NCI-H226 (cell line): Measurements from ENCODE around the gene PHACTR2.

Experiments used
- DNase-seq: peaks from one replicate; pipeline ENCODE4 v3.0.0-alpha.2; 2015

Gene PHACTR2

GRCh38 chr6:143743301-143744166 is 65.8 kb downstream of the PHACTR2 start:
- no peak for DNase-seq

DNA sequence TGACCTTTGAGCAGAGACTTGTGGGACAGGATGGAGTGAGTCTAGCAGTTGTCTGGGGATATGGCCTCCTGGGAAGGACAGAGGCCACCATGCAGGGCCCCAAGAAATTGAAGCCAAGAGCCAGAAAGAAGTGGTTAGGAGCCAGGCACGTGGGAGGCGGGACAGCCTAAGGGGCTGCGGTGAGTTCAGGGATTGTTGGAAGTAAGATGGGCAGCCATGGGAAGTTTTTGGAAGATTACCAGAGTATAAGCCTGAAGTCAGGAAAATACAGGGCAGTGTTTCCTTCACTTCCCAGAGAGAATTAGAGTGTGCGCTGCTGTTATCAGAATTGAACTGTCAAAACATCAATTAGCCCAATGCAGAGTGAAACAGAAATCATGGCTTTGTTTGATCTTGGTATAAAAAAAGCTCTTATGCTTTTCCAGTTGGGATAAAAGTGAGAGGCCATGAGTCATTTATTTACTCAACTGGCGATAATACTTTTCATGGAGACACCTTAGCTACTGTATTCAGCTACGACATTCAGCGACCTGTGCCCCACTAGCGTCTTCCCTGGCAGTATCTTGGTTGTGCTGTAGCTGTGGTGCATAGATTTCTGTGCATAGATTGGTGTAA is 66.9 kb downstream of the PHACTR2 start:
- no peak for DNase-seq

GRCh38 chr6:143745166-143746133 is 67.7 kb downstream of the PHACTR2 start:
- DNase-seq, result no peak

DNA sequence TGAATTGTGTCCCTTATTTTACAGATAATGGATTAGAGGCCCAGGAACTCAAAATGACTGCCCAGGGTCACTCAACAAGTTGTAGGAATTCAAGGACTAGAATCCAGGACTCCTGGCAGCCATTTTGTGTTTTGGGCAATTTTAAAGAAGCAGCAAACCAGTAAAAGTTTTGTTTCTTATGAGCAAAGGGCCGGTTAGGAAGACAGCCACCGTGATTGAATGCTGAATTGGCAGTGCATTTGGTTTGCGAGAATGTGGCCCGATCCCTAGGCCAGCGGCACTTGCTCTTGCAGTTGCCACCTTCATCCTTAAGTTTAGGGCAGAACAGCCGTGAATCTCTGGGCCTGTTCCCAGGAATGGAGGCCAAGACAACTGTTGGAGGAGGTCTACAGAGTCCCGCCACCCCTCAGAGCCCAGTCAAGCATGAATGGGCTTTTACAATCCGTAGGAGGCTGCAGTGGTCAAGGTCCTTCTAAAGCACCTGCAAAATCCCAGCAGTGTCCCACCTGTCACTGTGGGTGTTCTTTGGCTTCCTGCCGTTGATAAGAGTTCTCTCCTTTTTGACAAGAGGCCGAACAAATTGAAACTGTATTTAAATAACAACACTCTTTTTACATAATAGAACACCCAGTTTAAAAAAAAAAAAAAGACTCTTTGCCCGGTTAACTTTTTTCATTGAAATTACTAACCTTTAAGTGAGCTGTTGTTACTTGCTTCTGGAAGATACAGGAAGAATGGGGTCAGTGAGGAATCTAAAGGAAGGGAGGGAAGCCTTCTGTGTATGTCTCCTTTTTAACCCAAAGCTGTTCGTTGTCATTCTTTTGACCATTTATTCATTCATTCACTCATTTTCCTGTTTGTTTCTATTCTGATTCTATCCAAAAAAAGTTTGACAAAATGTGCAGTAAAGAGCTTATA is 68.7 kb downstream of the PHACTR2 start:
- DNase-seq, result no peak

GRCh38 chr6:143747347-143747842 is 69.6 kb downstream of the PHACTR2 start:
- no peak for DNase-seq

GRCh38 chr6:143749891-143750290 is 72.1 kb downstream of the PHACTR2 start:
- DNase-seq, result no peak

DNA sequence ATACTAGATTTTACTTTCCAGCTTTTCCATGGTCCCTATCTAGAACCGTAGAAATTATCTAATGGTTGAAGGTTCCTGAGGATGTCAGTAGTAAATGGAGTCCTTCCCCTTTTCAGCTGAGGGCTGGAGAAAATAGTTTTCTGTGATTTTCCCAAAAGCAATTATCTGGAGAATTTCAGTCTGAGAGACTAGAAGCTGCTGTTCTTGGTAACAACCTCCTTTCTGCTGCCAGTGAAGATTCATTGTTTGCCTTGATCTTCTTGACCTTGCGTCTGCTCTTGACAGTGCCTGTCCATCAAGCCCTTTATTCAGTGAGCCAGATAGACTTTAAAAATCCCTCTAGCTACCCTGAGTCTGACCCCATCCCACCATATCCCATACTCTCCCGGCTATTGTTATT is 73.1 kb downstream of the PHACTR2 start:
- no peak for DNase-seq

- no peak for DNase-seq
Measured at GRCh38 chr6:143752459-143752858, 74.7 kb downstream of the PHACTR2 start.

DNA sequence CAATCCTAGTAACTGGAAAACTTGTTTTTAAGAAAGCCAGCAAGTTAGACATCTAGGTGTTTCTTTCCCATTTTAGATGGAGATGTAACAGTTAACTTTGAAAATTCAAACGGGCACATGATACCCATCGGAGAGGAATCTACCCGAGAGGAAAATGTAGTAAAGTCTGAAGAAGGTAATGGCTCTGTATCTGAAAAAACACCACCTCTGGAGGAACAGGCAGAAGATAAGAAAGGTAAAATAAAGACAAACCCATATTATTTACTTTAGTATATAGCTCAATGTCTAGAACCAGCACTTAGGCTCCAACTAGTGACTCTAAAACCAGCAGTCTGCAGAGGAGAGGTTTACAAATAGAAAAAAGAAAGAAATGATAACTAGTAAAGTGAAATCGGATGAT is 75.9 kb downstream of the PHACTR2 start:
- DNase-seq, result no peak

DNA sequence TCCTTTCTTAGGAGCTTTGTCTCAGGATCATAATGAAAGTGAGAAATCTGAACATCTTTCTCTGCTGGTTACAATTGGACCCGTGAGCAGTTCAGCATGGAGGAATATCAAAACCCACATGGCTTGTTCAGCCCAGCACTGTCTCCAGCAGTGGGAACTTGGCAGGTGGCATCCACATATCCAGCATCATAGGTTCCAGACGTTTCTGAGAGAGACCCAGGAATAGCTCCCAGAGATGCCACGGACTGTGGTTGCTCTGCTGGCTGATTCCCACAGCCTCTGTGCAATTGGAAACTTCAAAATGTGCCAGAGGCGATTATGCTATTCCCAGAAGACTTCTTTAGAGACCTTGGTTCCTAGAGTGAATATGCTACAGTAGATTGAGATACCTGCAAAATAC is 76.4 kb downstream of the PHACTR2 start:
- no peak for DNase-seq

GRCh38 chr6:143755301-143755744 is 77.6 kb downstream of the PHACTR2 start:
- peak; percentile 90 for DNase-seq

DNA sequence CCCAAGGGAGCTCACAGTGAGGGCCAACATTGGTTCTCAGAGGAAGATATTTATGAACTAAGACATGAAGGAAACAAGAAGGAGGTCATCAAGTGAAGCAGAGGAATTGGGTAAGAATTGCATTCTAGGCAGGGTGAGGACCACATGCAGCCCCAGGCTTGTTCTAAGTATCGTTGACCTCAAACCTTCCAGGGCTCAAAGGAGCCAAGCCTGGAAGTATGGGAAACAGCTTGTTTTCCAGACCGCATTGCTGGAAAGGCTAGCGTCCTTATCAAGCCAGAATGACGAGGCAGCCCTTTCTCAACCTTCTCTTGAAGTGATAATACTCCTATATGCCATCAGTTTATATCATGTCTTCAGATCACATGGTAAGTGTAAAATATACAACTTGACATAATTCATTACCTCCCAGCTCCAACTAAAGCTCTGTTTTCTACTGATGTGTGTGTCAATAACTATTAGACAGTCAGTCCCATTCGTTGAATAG is 79.6 kb downstream of the PHACTR2 start:
- no peak for DNase-seq

GRCh38 chr6:143758551-143758950 is 80.8 kb downstream of the PHACTR2 start:
- DNase-seq, result no peak

DNA sequence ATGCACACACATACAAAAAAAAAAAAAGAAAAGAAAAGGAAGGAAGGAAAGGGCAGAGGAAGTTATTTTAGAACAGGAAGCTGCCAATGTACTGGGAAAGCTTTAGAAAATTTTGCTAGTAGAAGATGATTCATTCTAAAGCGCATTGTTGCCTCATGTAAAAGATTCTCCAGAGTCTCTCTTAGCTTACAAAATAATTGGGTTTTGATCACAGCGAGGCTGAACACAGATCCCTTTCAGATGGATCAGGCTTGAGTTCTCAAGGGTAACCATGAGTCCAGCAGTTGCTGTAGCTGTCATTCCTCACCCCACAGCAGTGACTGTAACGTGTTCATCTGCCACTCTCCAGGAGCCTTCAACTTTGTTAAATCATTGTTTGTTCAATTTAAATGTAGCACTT is 81.9 kb downstream of the PHACTR2 start:
- DNase-seq, result no peak

DNA sequence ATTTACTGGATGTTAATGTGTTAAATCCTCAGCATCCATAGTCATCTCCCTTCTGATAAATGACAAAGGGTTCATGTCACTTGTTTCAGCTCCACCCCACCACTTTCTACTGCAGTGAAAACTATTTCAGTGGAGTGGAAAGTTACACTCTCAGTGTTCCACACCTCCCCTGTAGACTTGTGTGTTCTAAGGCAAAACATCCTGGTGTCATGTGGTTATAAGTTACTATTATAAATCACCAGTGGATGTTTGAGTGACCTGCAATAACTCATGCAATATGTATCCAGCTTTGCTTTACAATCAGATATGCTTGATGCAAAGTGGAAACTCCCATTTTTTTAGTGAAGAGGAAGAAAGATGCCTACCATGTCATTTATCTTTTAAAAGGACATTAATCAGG is 83.3 kb downstream of the PHACTR2 start:
- DNase-seq, result no peak

- DNase-seq, result no peak
Measured at GRCh38 chr6:143762126-143762525, 84.4 kb downstream of the PHACTR2 start.

- no peak for DNase-seq
Measured at GRCh38 chr6:143765422-143766184, 87.8 kb downstream of the PHACTR2 start.

DNA sequence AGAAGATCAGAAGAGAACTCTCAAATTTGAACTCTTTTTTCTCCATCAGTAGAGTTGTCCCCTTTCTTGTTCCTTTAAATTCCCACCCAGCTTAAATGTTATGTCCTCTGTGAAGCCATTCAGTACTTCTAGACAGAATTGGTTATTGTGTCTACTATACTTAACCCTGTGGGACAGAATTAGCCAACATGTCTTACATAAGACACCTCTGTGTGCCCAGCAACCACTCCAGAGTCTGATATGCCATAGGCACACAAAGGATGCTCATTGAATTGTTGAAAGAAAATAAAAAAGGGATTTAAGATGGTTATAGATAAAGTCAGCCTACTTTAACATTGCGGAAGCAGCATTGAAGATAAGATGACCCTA is 88.4 kb downstream of the PHACTR2 start:
- no peak for DNase-seq

GRCh38 chr6:143767433-143767832 is 89.7 kb downstream of the PHACTR2 start:
- no peak for DNase-seq

DNA sequence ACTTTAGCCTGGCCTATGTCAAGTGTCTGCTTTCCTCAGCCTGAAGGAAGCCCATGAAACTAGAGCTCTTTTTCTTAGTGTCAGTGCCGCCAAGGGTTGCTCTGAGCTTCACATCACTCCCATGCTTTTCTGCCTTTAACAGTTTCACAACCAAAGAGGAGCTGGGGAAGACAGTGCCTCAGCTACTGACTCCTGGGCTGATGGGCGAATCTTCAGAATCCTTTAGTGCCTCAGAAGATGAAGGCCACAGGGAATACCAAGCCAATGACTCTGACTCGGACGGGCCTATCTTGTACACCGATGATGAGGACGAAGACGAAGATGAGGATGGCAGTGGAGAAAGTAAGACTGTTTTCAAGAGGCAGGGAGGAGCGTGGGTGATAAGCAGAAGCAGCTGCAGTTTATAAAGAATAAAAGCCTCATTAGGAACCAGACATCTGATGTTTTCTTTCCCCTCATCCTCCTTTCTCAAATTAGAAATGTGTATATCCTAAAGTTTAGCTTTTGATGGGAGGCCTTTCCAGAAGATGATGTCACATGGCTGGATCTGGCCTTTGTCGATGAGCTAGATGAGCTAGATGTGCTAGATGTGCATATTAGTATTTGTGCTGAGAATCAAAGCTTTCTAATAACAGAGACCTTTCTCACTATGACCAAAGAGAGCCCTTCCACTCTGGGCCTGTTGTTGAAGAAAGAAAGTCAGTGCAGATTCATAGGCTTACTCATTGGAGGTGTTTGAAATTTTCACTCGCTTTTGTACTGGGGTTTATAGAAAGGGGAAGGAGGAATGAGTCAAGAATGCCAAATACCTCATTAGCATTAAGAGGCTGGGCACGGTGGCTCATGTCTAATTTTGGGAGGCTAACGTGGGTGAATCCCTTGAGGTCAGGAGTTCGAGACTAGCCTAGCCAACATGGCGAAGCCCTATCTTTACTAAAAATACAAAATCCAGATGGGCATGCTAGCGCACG is 94.6 kb downstream of the PHACTR2 start:
- no peak for DNase-seq
